ENCODE measurements around the gene DERL2.

- TF ChIP-seq CTCF (IDR thresholded peaks at IDR 0.05) = no peak
- peak; percentile 86 for TF ChIP-seq POLR2A (IDR thresholded peaks at IDR 0.05)
Measured at GRCh38 chr17:5486206-5487124, 487 bp upstream of the DERL2 start, which contains the start of gene MIS12.
